GM18505 (cell line): ENCODE measurements around the gene GUK1.

ENCODE experiments used
- ATAC-seq: cut with Tn5 transposase; IDR thresholded peaks from one replicate; pipeline ENCODE4 v1.9.1; 2021; ENCODE audit not compliant: unreplicated experiment
- POLR2A ChIP-seq: IDR thresholded peaks from 4 replicates; pipeline ENCODE4 v1.6.1; 2011; ENCODE audit warnings: borderline replicate concordance; ENCODE audit not compliant: insufficient read depth, insufficient read length; ENCODE audit errors: extremely low read depth

GUK1 gene

DNA sequence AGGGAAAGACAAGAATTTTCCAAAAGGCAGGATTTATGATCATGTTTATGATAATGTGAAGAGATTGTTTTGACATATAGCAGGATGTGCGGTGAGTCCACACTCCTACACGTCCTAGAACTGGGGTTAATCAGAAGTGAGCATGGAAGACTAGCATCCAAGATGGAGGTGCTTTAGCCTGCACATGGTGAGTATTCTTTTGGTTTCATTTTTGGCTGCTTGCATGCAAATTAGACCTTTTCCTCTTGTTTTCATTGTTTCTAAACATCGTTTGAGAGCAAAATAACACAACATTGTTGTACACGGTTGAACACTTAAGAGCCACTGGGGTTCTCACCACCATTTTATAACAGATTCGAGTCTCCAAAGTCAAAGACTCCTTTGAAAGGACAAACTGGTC is 14.9 kb upstream of the GUK1 start:
- ATAC-seq: no peak
- no peak for TF ChIP-seq POLR2A

DNA sequence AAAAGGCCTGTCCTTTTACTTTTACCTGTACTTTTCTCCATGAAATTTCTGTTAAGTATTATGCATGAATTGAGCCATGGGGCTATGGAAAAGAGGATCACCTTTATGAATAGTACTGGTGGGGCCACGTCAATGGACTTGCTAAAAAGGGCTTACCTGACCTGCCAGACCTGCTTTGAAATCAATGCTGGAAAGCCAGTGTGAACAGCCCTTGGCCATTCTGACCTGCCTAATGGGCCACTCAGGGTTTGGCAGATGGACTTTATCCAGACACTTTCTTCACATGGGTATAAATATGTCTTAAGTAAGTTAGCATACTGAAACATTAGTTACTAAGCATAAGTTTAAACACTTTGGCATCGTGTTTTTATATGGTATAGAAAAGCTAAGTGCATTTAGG is 8.3 kb upstream of the GUK1 start:
- ATAC-seq: no peak

DNA sequence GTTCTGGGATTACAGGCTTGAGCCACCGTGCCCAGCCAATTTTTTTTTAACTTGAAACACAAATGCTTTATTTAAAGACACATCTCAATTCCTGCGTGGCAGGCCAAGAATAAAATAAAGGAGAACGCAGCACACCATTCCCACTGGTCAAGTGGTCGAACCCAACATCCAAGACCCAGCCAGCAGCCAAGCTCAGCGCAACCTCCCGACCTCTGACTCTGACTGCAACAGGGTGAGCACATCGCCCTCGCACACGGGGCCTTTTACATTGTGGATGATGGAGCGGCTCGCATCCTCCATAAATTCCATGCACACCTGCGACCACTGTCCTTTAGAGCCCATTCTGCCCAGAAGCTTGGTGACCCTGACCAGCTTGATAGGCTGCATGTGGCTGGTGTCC is 5.5 kb upstream of the GUK1 start:
- ATAC-seq: no peak
- TF ChIP-seq POLR2A: no peak

More for the DNA sequence above, 8.3 kb upstream of the GUK1 start:
- TF ChIP-seq POLR2A: no peak

DNA sequence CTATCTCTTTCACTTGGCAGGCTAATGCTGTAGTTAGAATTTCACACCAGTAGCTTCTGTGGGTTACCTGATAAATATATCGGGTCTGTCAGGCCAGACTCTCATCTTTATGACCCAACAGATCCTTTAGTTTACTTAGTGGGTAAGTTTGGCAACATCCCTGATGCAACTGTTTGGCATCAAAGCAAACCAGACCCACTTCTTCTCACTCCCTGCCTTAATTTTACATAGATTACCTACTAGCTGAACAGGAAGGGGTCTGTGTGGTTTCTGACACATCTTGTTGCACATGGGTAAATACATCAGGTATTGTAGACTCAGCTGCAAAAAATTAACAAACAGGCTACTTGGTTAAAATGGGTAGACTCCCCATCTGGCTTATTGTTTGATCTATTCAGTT is 3.2 kb upstream of the GUK1 start:
- ATAC-seq: no peak
- TF ChIP-seq POLR2A: no peak

DNA sequence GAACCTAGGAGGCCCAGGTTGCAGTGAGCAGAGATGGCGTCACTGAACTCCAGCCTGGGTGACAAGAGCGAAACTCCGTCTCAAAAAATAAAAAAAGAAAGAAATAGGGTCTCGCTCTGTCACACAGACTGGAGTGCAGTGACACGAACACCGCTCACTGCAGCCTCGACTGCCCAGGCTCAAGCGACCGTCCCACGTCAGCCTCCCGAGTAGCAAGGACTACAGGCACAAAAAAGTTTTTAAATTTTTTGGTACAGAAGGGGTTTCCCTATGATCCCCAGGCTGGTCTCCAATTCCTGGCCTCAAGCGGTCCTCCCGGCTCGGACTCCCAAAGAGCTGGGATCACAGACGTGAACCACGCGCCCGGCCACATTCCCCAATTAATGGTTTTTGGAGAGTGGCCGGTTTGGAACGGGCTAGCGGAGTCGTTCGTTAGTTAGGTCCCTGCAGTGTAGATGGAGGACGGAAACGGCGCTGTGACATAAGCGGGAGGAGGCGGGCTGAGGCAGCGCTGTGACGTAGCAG is 611 bp upstream of the GUK1 start:
- no peak for ATAC-seq
- TF ChIP-seq POLR2A: no peak

DNA sequence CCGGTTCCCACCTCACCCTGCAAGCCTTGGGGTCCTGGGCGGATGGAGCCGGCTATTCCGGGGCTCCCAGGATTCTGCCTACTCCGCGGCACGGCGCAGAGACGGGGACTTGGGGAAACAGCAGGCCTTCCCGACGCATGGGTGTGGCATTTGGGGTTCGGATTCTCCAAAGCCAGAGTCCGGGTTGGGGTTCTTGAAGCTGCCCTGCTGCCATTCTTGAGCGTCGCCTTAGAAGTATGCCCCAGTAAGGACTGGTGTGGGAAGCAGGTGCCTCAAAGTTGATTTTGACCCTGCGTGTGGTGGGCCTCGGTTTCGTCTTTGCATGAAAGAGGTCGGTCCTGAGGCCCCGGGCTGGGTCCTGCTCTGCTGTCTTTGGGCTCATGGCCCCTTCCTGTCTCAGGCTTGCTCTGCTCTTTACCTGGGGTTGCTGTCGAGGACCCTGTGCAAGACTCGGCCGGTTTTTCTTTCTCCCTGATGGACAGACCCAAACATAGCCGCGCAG is 696 bp downstream of the GUK1 start:
- no peak for TF ChIP-seq POLR2A
- no peak for ATAC-seq

DNA sequence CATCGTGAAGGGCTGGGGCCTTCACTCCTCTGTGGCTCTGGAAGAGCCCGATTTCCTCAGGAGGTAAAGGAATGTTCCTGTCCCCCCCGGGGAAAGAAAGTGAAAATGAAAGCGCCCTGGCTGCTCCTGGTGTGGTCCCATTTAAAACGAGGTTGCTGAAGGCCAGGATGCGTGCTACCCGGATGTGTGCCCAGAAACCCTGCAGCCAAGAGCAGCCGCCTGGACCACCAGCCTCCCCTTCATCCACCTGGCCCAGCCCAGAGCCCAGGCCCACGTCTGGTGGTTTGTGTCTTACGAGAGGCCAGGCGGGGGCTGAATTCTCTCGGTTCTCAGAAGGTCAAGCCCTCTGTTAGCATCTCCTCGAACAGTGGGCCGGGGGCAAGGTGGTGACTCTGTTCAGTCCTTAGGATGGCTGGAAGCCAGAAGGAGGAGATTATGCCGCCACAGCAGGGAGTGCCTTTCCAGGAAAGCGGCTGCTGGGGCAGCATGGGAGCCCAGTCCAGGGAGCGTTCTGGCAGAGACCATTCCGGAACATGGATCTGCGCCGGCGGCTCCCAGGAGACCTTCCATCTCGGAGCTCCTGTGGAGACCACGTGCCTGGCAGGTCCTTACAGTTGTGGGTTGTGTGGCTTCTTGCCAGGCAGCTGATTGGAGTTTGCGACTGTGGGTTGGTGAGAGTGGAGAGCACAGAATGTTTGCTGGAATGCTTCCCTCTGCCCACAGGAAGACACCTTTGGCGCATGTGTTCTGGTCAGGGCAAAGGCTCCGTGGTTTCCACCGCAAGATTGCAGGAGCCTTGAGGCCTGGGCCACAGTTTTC is 1.4 kb downstream of the GUK1 start:
- ATAC-seq: no peak
- TF ChIP-seq POLR2A: no peak

DNA sequence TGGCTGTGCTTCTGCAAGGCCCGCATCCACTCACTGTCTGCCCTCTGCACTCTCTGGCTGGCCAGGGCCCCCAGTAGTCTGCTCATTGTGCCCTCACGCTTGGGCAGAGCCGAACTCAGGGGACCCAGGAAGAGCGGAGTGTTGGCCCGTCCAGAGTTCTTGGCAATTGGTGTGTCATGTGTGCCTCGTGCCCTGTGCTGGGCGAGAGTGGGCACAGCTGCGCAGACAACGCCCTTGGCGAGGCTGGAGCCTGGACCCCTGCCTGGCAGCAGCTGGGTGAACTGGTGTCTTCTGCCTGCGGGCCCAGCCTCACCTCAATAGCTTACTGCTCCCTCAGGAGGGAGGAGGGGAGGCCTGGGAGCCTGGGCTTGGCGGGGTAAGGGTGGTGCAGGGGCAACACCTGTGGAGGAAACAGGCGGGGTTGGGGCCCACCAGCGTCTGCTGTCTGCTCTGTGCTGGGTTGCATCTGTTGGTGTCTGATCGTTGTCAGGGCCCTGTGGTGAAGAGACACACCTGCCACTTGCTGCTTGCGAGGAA is 2.1 kb downstream of the GUK1 start:
- TF ChIP-seq POLR2A: no peak
- ATAC-seq: no peak

DNA sequence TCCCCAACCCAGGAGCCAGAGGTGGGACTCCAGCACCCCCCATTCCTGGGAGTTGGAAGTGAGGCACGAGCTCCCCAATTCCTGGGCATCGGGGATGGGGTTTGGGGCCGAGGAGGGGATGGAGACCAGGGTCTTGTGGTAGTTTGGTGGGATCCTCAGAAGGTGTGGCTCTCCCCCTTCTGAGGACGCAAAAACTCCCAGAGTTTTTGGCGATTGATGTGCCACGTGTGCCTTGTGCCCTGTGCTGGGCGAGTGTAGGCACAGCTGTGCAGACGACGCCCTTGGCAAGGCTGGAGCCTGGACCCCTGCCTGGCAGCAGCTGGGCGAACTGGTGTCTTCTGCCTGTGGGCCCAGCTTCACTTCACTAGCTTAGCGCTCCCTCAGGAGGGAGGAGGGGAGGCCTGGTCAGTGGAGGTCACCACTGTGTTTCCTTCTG is 2.6 kb downstream of the GUK1 start:
- TF ChIP-seq POLR2A: no peak
- ATAC-seq: no peak

DNA sequence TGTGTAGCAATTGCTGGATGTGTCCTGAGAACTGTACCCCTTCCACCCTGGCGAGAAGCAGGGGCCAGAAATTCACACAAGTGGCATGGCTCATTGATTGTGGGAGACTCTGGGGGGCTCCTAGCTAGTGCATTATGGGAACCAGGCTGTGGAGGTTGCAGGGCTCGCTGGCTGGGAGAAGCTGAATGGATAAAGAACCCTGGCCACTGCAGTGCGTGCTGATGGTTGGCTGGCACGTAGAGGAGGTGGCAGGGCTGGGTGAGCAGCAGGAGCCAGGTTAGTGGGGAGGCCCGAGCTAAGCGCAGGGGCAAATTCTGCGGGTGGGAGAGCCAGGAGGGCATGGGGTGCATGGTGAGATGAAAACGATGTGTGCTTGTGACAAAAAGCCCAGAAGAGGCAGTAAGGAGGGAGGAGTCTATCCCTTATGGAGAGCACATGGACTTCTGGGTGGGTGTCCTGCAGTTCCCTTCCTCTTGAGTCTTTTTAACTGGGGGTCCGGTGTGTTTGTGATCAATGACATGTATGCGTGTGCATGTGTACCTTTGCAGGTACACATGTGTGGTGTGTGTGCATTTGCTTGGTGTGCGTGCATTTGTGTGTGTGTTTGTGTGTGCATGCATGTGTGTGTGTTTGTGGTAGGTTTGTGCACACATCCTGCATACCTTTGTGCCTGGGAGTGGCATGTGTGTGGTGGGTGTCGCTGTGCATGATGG is 3.6 kb downstream of the GUK1 start:
- ATAC-seq: no peak
- no peak for TF ChIP-seq POLR2A

DNA sequence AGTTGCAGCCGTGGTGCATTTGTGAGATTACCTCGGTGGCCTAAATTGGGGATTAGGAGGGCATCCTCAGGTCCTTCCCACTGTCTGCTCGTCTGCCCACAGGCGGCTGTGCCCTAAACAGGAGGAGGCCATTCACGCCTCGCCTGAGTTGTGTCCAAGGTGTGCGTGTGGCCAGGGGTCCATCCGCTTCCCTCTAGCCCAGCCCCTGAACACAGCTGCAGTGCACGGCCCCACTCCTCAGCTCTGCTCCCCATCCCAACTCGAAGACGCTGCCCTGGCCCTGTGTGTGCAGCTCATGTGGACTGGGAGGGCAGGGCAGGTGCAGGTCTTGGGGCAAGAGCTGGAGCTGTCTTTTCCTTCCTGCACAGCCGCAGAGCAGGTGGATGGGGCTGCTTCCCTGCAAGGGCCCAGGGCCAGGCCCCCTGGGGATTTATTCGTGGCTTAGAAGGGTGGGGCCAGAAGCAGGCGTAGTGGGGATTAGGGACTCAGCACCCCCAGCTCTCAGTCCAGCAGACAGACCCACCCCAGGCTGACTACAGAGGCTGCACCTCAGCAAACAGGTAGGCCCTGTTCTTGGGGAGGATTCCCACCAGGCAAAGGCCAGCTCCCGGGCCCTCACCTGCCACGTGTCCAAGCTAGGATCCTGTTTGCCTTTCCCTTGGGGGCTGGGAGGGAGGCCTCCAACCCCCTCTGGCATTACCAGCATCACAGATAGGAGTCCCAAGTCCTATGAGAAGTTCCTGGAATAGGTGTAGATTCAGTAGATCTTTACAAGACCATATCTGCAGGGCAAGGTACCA is 4.3 kb downstream of the GUK1 start:
- TF ChIP-seq POLR2A: no peak
- no peak for ATAC-seq

DNA sequence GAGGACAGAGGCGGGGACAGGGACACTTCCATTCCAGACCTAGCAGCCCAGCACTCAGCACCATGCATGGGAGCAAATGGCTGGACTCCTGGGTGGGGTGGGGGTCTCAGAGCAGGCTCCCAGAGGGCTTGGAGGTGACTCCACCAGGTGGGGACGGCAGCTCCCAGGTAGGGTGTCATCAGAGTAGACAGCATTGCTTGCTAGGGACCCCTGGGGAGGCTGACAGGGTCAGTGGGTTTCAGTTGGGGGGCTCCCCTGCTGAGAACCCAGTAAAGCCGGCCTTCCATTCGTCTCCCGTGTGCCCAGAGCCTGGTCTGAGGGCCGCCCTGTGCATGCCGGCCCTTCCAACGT is 4.9 kb downstream of the GUK1 start:
- no peak for ATAC-seq
- TF ChIP-seq POLR2A: no peak
